SU-DHL-6 (cell line): ENCODE data around the gene ERC1.

Experiments used
- CTCF ChIP-seq: fragments of 200-600 bp; sonication (generic); IDR thresholded peaks from one replicate; pipeline ENCODE4 v1.5.1; 2017; ENCODE audit warnings: antibody characterized with exemption, mild to moderate bottlenecking, low read length, moderate library complexity; ENCODE audit not compliant: insufficient read depth, poor library complexity, severe bottlenecking
- EZH2phosphoT487 ChIP-seq: fragments of 200-600 bp; sonication (generic), shearing (Covaris generic); conservative IDR thresholded peaks from 2 replicates; pipeline ENCODE4 v1.6.1; 2018; ENCODE audit warnings: mild to moderate bottlenecking, antibody characterized with exemption, low read length, moderate library complexity, mixed read lengths

GRCh38 chr12:991350-992333 is 619 bp downstream of the ERC1 start:
- no peak for TF ChIP-seq CTCF
- no peak for TF ChIP-seq EZH2phosphoT487
